8988T (cell line): ENCODE results near the gene OSBPL6.
"Not testable (repeated sequence)": the region's sequence is repeated elsewhere in the genome, so short reads cannot be mapped to it uniquely, and the experiment has no call there.

ENCODE experiments used
- DNase-seq: peaks from one replicate; pipeline ENCODE4 v3.0.0; 2011

The OSBPL6 gene

GRCh38 chr2:178315078-178315477 is 120.8 kb downstream of the OSBPL6 start:
- DNase-seq, result no peak

DNA sequence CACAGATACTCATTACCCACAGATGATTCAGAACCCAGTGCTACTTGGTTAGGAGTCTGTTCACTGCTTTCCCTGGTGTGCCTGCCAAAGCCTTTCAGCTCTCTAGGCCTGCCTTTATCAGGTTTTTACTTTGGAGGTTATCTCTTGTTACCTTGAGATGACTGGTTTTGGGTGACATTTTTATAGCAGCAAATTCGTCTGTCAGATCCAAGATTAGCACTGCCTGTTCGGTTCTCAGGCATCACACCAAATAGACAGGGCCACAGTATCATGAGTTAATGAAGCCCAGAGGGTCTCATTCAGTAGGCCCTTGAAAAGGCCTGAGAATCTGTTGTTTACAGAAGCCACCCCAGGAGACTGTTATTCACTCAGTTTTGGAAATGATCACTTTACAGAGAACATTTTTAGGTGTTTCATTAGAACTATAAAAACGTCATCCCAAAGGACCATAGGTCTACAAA is 121.2 kb downstream of the OSBPL6 start:
- no peak for DNase-seq

DNA sequence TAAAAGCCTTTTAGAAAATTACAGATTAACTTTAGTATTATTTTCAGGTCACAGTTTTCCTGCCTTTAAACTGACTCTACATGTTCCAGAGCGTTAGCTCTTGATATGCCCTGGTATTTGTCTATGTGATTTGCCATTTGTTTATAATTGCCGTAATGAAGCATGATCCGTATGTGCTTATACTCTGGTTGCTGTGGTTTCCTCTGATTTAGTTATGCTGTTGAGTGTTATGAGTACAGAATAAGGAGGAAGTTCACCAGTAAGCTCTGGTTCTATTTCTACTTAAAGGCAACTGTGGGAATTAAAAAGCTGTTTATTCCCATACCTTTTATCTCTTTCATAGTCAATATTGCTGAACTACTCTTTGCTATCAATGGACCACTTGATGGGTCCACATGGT is 123.5 kb downstream of the OSBPL6 start:
- no peak for DNase-seq

GRCh38 chr2:178320011-178320585 is 125.8 kb downstream of the OSBPL6 start:
- DNase-seq, result no peak

GRCh38 chr2:178322068-178322467 is 127.8 kb downstream of the OSBPL6 start:
- no peak for DNase-seq

DNA sequence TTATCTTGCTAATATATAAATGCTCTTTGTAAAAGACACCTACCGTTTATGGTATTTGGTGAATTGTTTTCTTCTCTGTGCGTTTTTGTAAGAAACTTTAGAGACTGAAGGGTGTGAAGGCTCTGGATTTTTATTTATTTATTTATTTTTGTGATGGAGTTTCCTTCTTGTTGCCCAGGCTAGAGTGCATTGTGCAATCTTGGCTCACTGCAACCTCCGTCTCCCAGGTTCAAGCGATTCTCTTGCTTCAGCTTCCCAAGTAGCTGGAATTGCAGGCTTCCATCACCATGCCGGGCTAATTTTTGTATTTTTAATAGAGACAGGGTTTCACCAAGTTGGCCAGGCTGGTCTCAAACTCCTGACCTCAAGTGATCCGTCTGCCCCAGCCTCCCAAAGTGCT is 129.0 kb downstream of the OSBPL6 start:
- not testable (repeated sequence) for DNase-seq

DNA sequence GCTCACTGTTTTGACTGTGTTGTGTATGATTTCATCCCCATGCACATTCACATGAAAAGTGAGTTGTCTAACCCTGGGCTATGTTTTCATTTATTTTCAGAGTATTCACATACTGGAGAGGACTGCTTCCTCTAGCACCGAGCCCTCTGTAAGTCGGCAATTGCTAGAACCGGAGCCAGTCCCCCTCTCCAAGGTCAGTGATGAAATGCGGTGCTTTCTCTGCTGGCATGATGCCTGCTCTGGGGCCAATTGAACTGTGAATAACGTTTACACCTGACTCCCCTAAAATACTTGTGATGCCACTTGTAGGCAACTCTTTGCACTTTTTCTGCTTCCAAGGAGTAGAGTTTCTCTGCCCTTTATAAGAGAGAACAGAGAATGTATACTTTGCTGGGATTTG is 129.8 kb downstream of the OSBPL6 start:
- DNase-seq, result no peak

DNA sequence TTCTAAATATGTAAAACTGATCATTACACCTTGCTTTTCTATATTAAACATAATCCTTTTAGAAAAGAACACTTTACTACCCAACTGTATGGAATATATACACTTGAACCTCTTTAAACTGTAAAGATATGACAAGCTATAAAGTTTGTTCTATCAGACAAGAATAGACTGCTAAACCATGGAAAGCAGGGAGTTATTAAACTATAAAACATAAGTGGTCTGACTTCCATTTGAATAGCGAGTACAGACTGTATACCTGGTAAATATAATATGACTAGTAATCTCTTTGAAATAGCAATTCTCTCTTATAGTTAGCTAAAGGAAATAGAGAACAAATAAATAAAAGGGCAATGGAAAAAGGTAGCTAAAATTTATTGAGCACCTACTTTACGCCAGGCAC is 131.0 kb downstream of the OSBPL6 start:
- DNase-seq, result no peak

DNA sequence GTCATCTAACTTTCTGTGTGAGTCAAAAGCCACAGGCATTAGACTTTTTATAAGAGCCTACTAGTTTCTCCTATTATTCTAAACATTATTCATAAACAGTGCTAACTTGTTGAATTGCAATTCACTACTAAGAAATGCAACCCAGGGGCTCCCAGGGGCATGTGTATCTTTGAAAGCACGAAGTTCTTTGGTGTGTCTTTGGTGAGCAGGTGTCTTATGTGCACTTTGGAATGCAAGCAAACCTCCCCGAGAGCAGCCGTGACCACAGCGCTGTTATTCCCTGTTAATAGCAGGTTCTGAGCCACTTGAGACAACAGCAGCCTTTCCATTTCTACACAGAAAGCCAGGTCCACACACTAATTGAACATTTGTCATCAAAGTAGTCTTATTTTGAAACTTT is 133.2 kb downstream of the OSBPL6 start:
- no peak for DNase-seq

DNA sequence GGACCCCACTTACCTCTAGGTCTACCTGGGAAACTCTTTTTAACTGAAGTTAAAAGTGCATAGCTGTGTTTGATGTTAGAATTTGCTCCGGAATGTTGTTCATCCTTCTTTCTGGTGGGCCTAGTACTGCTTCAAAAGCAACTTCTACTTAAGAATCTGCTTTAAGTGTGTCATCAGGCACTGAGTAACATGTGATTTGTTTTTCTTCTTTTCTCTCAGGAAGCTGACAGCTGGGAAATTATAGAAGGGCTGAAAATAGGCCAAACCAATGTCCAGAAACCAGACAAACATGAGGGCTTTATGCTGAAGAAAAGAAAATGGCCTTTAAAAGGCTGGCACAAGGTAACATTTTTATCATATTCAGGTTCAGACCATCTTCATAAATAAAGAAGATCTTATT is 133.7 kb downstream of the OSBPL6 start:
- no peak for DNase-seq

DNA sequence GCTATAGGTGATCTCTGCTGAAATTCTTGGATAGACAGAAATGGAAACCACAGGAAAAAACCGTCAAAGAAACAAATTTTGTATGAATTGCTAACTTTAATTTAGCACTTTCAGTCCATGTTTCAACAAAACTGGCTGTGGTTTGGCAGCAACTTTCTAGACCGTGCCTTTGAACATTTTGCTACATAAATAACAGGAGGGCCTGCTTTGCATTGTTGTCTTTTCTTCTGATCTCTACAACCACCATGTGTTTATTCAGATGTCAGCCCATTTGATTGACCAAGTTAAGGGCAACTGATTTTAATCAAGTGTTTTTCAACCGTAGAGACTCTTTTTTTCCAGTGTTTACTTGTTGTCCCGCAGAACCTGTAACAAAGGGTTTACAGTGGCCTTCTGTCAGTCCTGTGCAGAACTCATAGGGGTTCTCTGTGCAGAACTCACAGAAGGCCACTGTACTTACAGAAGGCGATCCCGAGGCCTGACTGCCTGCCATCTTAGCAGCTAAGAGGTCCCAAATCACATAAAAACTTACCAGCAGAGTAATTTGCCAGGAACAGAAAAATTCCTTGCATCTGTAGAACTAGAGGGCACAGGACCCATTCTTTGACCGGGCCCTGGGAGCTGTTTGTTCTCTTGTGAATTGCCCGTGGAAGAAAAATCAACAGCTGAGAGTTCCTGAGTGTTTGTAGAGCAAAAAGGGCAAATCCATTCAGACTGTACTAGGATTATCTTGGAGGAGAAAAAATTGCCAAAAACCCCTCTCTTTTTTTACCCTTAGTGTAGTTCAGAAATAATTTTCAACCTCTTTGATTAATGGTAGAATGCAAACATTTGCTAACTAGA is 136.1 kb downstream of the OSBPL6 start:
- no peak for DNase-seq

- no peak for DNase-seq
These were observed 137.4 kb downstream of the OSBPL6 start for GRCh38 chr2:178331474-178332432.

DNA sequence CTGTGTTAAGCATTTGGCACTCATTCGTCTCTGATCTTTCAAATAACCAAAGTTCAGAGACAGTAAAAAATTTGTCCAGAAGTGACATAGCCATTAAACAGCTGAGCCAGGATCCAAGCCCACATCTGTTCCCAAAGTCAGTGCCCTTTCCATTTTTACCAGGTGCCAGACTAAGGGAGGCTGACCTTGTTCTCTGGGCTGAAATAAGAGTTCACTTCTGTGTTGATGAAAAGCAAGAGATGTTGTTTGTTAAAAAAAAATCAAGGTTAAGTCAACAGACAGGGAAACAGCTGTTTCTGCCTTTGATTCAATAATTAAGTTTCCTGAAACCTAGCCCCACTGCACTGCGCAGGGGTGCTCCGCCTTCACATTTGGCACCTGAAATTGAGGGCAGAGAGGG is 139.5 kb downstream of the OSBPL6 start:
- DNase-seq, result no peak

DNA sequence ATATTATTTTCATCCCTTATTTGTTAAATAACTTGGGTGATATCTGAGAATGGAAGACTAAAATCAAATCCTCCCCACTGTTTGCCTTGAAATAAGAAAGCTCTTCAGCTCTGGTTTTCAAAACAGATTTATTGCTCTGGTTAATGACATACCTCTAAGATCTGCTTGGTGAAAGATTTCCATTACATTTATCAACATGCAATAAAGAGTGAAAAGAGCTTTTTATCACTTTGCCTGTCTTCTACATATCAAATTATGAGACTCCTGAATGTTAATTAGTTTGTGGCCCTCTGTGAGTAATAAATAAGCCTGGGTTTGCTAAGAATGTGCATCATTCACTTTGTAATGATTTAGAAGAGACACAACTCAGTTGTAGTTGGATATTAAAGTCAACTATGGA is 140.9 kb downstream of the OSBPL6 start:
- DNase-seq, result no peak

- DNase-seq, result no peak
These were observed 149.8 kb downstream of the OSBPL6 start for GRCh38 chr2:178344121-178344520.

DNA sequence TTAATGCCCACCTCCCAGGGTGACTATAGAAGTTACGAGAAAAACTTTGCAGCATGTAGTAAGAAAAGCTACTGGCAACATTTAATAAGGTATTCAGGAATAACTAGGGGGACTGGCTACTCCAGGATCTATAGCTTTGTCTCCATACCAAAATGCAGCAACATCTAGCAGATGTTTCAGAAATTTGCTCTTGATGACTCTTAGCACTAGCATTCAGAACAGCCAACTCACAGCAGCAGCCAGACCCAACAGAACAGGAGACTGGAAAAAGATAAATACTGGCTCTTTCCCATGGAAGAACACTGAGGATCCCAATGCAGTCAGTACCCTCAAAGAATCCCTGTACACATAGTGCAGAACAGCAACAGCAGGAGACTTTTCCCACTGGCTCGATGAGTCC is 151.6 kb downstream of the OSBPL6 start:
- DNase-seq, result no peak

DNA sequence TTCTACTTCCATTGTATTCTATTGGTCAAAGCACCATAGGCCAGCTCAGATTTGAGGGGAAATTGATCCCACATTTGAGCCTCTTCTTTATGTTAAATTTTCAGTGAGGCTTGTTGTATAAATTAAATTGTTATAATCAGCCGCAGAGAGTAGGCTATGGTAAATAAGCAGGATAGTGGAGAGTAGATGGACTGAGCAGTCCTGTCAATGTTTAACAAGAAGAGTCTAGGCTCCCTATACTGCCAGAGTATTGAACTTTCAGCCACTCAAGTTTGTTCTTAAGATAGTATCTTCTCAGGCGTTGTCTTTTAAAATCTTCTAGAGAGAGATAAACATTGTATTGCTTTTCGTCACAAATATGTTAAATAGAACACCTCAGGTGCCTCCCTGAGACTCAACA is 155.7 kb downstream of the OSBPL6 start:
- DNase-seq, result no peak

GRCh38 chr2:178357704-178358103 is 163.4 kb downstream of the OSBPL6 start:
- not testable (repeated sequence) for DNase-seq

DNA sequence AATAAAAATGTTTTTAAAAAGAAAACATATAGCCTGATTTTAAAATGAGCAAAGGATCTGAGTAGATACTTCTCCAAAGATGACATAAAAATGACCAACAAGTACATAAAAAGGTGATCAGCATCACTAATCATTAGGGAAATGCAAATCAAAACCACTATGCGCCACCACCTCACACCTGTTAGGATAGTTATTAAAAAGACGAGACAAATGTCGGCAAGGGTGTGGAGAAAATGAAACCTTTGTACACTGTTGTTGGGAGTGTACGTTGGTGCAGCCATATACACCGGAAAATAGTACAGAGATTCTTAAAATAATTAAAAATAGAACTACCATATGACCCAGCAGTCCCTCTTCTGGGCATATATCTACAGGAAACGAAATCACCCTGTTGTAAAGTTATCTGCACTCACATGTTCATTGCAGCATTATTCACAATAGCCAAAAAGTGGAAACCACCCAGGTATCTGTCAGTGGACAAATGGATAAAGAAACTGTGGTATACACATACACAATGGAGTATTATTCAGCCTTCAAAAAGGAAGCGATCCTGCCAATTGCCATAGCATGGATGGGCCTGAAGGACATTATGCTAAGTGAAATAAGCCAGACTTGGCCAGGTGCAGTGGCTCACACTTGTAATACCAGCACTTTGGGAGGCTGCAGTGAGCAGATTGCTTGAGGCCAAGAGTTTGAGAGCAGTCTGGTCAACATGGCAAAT is 165.0 kb downstream of the OSBPL6 start:
- DNase-seq, result no peak

DNA sequence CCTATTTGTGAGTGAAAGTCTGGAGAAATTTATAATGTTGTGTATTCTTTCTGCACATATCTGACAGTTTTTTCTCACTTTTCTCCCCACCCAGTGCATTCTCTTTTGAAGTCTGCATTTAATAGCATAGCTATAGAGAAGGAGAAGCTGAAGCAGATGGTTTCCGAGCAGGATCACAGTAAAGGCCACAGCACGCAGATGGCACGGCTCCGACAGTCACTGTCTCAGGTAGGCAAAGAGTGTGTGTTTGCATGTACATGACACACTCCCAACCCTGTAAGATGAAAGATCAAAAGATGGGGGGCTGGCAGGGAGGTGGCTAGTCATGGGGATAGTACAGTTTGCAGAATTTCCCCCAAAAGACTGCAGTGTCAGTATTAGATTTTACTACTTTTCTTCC is 167.3 kb downstream of the OSBPL6 start:
- no peak for DNase-seq

DNA sequence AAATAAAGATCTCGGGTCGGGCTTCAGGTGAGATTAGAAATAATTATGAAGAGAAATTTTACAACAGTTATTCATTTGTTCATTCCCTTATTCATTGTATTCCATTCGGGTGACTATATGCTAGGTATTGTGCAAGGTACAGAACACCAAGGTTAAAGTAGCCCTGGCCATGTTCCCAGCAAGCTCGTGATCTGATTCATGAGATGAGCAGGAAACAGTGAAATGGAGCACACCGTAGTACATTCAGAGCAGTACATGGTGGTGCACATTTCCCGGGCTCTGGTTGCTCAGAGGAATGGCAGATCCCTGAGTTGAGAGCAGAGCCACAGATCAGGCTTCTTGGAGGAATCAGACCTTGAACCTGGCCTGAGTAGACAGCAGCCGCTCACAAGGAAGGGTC is 168.9 kb downstream of the OSBPL6 start:
- DNase-seq, result no peak

DNA sequence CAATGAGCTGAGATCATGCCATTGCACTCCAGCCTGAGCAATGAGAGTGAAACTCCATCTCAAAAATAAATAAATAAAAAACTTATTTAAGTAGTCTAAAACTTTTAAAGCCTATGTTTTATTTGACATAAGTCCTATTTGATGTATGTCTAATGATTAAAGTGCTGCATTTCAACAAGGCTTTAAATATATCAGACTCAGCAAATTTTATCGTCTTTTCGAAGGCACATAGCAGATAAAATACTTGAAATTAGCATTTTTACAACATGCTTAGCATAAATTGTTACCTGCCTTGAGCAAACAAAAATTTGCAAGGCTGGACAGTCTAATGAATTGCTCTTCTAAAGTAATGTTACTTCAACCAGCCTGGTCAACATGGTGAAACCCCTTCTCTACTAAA is 170.8 kb downstream of the OSBPL6 start:
- no peak for DNase-seq

DNA sequence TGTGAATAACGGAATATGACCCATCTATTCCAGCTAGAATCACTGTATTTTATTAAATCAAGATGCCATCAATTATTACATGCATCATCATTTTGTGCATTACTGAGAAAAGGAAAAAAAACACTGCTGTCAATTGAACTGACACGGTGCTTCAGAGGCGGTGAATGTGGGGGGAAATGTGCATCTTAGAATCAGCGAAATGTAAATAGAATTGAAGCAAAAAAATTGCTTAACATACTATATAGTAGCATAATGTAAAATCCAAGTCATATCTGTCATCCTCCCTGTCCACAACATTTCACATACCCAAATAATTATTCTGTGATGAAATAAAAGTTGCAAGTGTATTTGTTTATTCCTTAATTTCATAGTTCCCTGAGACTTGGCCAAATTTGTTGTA is 172.1 kb downstream of the OSBPL6 start:
- no peak for DNase-seq
